ENCODE data around the gene SET. TPM values are rescaled to one million over a fixed set of nuclear protein-coding genes. Genes with fewer than 3 reads are reported as not detected.

SET gene
- total RNA-seq, 4 donors from 2014 or later = 209 to 355 (median 256) TPM

- Histone ChIP-seq H3K4me1 (peaks cover 4 to 46% (median 17%) of the 10 kb centered on the region in 3 donors), H3K27me3 (no peaks in the 10 kb centered on the region), H3K4me3 (no peak overlapping the region), H3K36me3 (no peaks in the 10 kb centered on the region), H3K27ac (no peak overlapping the region), H3K9me3 (no peaks in the 10 kb centered on the region)
- ATAC-seq = no peak
- 41 to 47% methylated on average over 3 of the region's 17 CpGs for WGBS, 2 donors (ENCODE audit: low coverage in 1 of 2)
- TF ChIP-seq EP300 (IDR thresholded peaks at IDR 0.05) (no peak), POLR2A (IDR thresholded peaks at IDR 0.05) (no peak), CTCF (IDR thresholded peaks at IDR 0.05) (no peak), POLR2AphosphoS5 (IDR thresholded peaks at IDR 0.05) (no peak)
Observed at GRCh38 chr9:128685636-128686489, 3.2 kb upstream of the SET start.

- Histone ChIP-seq H3K4me1 (peaks cover 4 to 59% (median 21%) of the 10 kb centered on the region in 3 donors), H3K4me3 (no peak overlapping the region), H3K36me3 (peaks cover 0 to 11% of the 10 kb centered on the region in 2 donors), H3K27ac (no peak overlapping the region), H3K27me3 (no peaks in the 10 kb centered on the region), H3K9me3 (no peaks in the 10 kb centered on the region)
- TF ChIP-seq EP300 (IDR thresholded peaks at IDR 0.05) (no peak), CTCF (IDR thresholded peaks at IDR 0.05) (no peak), POLR2A (IDR thresholded peaks at IDR 0.05) (no peak), POLR2AphosphoS5 (IDR thresholded peaks at IDR 0.05) (no peak)
- 88 to 100% methylated on average over 3 of the region's 4 CpGs for WGBS, 2 donors (ENCODE audit: low coverage in 1 of 2)
- no peak for ATAC-seq
Observed at GRCh38 chr9:128687453-128687852, 1.6 kb upstream of the SET start.

DNA sequence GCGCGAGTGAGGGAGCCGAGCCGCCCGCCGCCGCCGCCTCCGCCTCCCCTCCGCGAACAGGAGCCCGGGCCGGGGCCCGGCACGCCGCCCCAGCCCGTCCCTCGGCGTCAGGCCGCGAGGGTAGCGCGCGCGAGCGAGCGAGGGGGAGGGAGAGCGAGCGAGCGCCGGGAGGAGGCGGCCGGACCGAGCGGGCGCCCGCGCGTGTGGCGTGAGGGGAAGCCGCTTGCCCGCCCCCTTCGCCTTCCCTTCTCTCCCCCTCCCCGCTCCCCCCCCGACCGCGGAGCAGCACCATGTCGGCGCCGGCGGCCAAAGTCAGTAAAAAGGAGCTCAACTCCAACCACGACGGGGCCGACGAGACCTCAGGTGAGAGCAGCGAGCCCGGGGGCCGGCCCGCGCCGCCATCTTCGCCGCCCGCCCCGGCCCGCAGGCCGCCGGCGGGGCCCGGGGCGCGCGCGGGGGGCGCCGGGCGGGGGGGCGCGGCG lies 312 bp downstream of the SET start:
- WGBS, 2 donors (ENCODE audit: low coverage in 1 of 2) = no CpG with 5 or more reads among the region's 80 CpGs
- TF ChIP-seq POLR2AphosphoS5 (IDR thresholded peaks at IDR 0.05) (no peak), POLR2A (IDR thresholded peaks at IDR 0.05) (peak in 1 of 2 donors; percentile 92), CTCF (IDR thresholded peaks at IDR 0.05) (no peak), EP300 (IDR thresholded peaks at IDR 0.05) (no peak)
- Histone ChIP-seq H3K9me3 (no peaks in the 10 kb centered on the region), H3K4me3 (peak overlapping the region; percentile 69 to 95), H3K4me1 (peaks cover 4 to 43% (median 21%) of the 10 kb centered on the region in 3 donors), H3K36me3 (peaks cover 2 to 29% of the 10 kb centered on the region in 2 donors), H3K27me3 (no peaks in the 10 kb centered on the region), H3K27ac (peak overlapping the region; percentile 82 to 99 (median 96))
- peak; percentile 40 for ATAC-seq

DNA sequence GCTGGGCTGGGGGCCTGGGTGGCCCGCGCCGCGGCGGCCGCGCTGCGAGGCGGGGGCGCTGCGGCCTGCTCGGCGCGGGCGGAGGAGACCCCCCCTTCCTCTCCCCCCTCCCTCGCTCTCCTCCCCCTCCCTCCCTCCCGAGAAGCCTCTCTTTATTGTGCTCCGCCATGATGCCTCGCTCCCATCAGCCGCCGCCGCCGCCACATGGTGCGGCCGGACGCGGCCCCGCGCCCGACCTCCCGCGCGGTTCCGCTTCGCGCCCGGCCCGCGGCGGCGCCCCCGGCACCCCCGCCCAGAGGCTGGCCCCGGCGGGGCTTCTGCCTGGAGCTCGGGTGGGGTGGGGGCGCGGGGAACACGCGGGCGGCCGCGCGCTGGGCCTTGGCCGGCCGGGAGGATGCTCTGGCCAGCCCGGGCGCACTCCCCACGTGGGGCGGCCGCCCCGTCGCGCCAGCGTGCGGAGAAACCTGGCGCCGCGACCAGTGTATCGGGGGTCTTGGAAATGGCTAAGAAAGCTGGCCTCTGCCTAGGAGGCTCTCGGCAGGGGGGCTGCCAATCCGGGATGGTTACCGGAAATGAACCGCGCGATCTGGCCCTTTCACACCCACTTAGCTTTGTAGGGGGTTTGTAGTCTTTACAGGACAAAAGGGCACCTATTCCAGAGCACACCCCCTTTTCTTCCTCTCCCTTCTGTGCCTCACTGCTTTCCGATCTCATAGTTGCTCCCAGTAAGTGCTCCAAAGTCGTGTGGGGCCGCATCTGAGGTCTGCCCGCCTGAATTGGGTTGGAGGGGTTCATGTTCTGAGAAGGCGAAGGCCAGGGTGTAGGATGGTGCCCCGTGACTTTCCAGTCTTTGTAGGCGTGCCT lies 1.0 kb downstream of the SET start:
- no peak for ATAC-seq
- Histone ChIP-seq H3K27me3 (no peaks in the 10 kb centered on the region), H3K9me3 (no peaks in the 10 kb centered on the region), H3K4me3 (peak overlapping the region; percentile 55 to 95), H3K27ac (peak overlapping the region in 3 of 4 donors; percentile 93 to 99 (median 98)), H3K4me1 (peaks cover 4 to 35% (median 14%) of the 10 kb centered on the region in 3 donors), H3K36me3 (peaks cover 4 to 36% of the 10 kb centered on the region in 2 donors)
- TF ChIP-seq CTCF (IDR thresholded peaks at IDR 0.05) (no peak), POLR2AphosphoS5 (IDR thresholded peaks at IDR 0.05) (no peak), POLR2A (IDR thresholded peaks at IDR 0.05) (no peak), EP300 (IDR thresholded peaks at IDR 0.05) (no peak)
- 0% methylated on average over 7 of the region's 83 CpGs; no CpG with 5 or more reads in 1 of the 2 donors for WGBS, 2 donors (ENCODE audit: low coverage in 1 of 2)

Data from gastroesophageal sphincter (tissue), 4 donors.